Neural cell (in vitro differentiated cells): ENCODE results near the gene OR6C76. TPM values are rescaled to one million over a fixed set of nuclear protein-coding genes. Genes with fewer than 3 reads are reported as not detected.
A peak's percentile ranks its signal among the peaks of the same experiment; 100 is the strongest.

Source experiments
- H2AFZ ChIP-seq: fragments of 200-600, 300-800 bp; sonication (generic), shearing (Covaris generic); 2 replicates; pipeline ENCODE4 v1.6.0; 2014; ENCODE audit warnings: low read depth, mild to moderate bottlenecking, antibody characterized with exemption, low read length, moderate library complexity
- H3F3A ChIP-seq: fragments of 200-600 bp; shearing (Covaris generic); 2 replicates; pipeline ENCODE4 v1.6.1; 2016; ENCODE audit warnings: mild to moderate bottlenecking, moderate library complexity, mixed read lengths, antibody characterized with exemption, low read length; ENCODE audit not compliant: insufficient read depth, poor library complexity, severe bottlenecking
- H3K27ac ChIP-seq: fragments of 200-600, 300-800 bp; sonication (generic), shearing (Covaris generic); 2 replicates; pipeline ENCODE4 v1.5.1; 2014; ENCODE audit warnings: mild to moderate bottlenecking, low read length, moderate library complexity
- H3K27me3 ChIP-seq: fragments of 300-800, 200-600 bp; sonication (generic), shearing (Covaris generic); 2 replicates; pipeline ENCODE4 v1.6.0; 2014; ENCODE audit warnings: mild to moderate bottlenecking, low read depth, low read length, moderate library complexity; ENCODE audit not compliant: insufficient read depth
- H3K36me3 ChIP-seq: fragments of 300-800, 200-600 bp; sonication (generic), shearing (Covaris generic); 2 replicates; pipeline ENCODE4 v1.5.1; 2014; ENCODE audit warnings: mild to moderate bottlenecking, antibody characterized with exemption, low read length, moderate library complexity; ENCODE audit not compliant: insufficient read depth
- H3K4me2 ChIP-seq: fragments of 300-800, 200-600 bp; sonication (generic), shearing (Covaris generic); 2 replicates; pipeline ENCODE4 v1.6.0; 2014; ENCODE audit warnings: mild to moderate bottlenecking, low read length
- H3K4me3 ChIP-seq: fragments of 300-800, 200-600 bp; sonication (generic), shearing (Covaris generic); 2 replicates; pipeline ENCODE4 v1.5.1; 2014; ENCODE audit warnings: mild to moderate bottlenecking, low read length, moderate library complexity
- H3K79me2 ChIP-seq: fragments of 200-600 bp; shearing (Covaris generic); replicated peaks from 2 replicates; pipeline ENCODE4 v1.6.0; 2014; ENCODE audit warnings: mild to moderate bottlenecking, low read length, moderate library complexity; ENCODE audit not compliant: insufficient read depth
- H3K9ac ChIP-seq: fragments of 300-800, 200-600 bp; sonication (generic), shearing (Covaris generic); 2 replicates; pipeline ENCODE4 v1.6.1; 2016; ENCODE audit warnings: mild to moderate bottlenecking, low read length, mixed read lengths
- H3K9me2 ChIP-seq: fragments of 200-600 bp; shearing (Covaris generic); 2 replicates; pipeline ENCODE4 v1.6.1; 2016; ENCODE audit warnings: mild to moderate bottlenecking, low read length, mixed read lengths; ENCODE audit not compliant: insufficient read depth
- H3K9me3 ChIP-seq: fragments of 200-600, 300-800 bp; sonication (generic), shearing (Covaris generic); 2 replicates; pipeline ENCODE4 v1.6.1; 2016; ENCODE audit warnings: mild to moderate bottlenecking, mixed run types, low read length, moderate library complexity, mixed read lengths
- H4K20me1 ChIP-seq: fragments of 200-600 bp; shearing (Covaris generic); 2 replicates; pipeline ENCODE4 v1.6.1; 2016; ENCODE audit warnings: mild to moderate bottlenecking, mixed run types; ENCODE audit not compliant: insufficient read depth
- CTCF ChIP-seq: fragments of 450-650 bp; IDR thresholded peaks from 2 replicates; pipeline ENCODE4 v1.5.1; 2014; ENCODE audit warnings: antibody characterized with exemption, mild to moderate bottlenecking, moderate library complexity; ENCODE audit not compliant: poor library complexity, severe bottlenecking
- EP300 ChIP-seq: fragments of 450-650 bp; conservative IDR thresholded peaks from 2 replicates; pipeline ENCODE4 v1.6.1; 2014; ENCODE audit warnings: antibody characterized with exemption, mild to moderate bottlenecking, moderate library complexity; ENCODE audit not compliant: poor library complexity, severe bottlenecking
- MXI1 ChIP-seq: fragments of 450-650 bp; conservative IDR thresholded peaks from 2 replicates; pipeline ENCODE4 v1.6.1; 2014; ENCODE audit warnings: antibody characterized with exemption, mild to moderate bottlenecking; ENCODE audit not compliant: poor library complexity, severe bottlenecking
- RAD21 ChIP-seq: fragments of 450-650 bp; conservative IDR thresholded peaks from 2 replicates; pipeline ENCODE4 v1.6.1; 2014; ENCODE audit warnings: antibody characterized with exemption, mild to moderate bottlenecking, moderate library complexity
- REST ChIP-seq: IDR thresholded peaks from 2 replicates; pipeline ENCODE4 v1.6.1; 2012; ENCODE audit warnings: borderline replicate concordance
- SMC3 ChIP-seq: fragments of 450-650 bp; conservative IDR thresholded peaks from 2 replicates; pipeline ENCODE4 v1.6.1; 2014; ENCODE audit warnings: antibody characterized with exemption, mild to moderate bottlenecking, moderate library complexity; ENCODE audit not compliant: poor library complexity
- polyA plus RNA-seq: library from polyadenylated mRNA; depleted of rRNA; stranded (reverse); fragments of >200 nt; gene quantifications from 2 replicates; pipeline ENCODE4 v1.2.3, GENCODE V29; 2014

Gene OR6C76
- polyA plus RNA-seq, 1 donor from 2014 or later = not detected

GRCh38 chr12:55443776-55444175 is 17.7 kb downstream of the OR6C76 start, which contains the start of gene OR6C2:
Gene OR6C2 (plus strand): TSS chr12:55444076. CDS start chr12:55452214, 8,138 bp downstream.
- no peak within 1 kb of the TSS for H3K27ac ChIP-seq
- no peaks in the 10 kb centered on the region for H3K36me3 ChIP-seq
- TF ChIP-seq EP300 (no peak), MXI1 (no peak), RAD21 (no peak)
- no peak within 1 kb of the TSS for H2AFZ ChIP-seq
- no peaks in the 10 kb centered on the region for H3F3A ChIP-seq
- no peaks in the 10 kb centered on the region for H3K9me3 ChIP-seq
- H4K20me1 ChIP-seq = no peaks in the 10 kb centered on the region
- H3K4me2 ChIP-seq = no peak within 1 kb of the TSS
- H3K27me3 ChIP-seq = no peaks in the 10 kb centered on the region
- no peaks in the 10 kb centered on the region for H3K79me2 ChIP-seq
- H3K9ac ChIP-seq = no peak within 1 kb of the TSS
- no peak within 1 kb of the TSS for H3K4me3 ChIP-seq
- H3K9me2 ChIP-seq = no peaks in the 10 kb centered on the region

GRCh38 chr12:55445357-55445756 is 19.3 kb downstream of the OR6C76 start:
- Histone ChIP-seq H3F3A (no peaks in the 10 kb centered on the region), H3K9me2 (no peaks in the 10 kb centered on the region), H3K9me3 (no peaks in the 10 kb centered on the region), H3K27me3 (no peaks in the 10 kb centered on the region), H3K4me3 (no peak overlapping the region), H2AFZ (no peak overlapping the region), H4K20me1 (no peaks in the 10 kb centered on the region), H3K79me2 (no peaks in the 10 kb centered on the region), H3K4me2 (no peak overlapping the region), H3K27ac (no peak overlapping the region), H3K9ac (no peak overlapping the region), H3K36me3 (no peaks in the 10 kb centered on the region)
- TF ChIP-seq REST = no peak

DNA sequence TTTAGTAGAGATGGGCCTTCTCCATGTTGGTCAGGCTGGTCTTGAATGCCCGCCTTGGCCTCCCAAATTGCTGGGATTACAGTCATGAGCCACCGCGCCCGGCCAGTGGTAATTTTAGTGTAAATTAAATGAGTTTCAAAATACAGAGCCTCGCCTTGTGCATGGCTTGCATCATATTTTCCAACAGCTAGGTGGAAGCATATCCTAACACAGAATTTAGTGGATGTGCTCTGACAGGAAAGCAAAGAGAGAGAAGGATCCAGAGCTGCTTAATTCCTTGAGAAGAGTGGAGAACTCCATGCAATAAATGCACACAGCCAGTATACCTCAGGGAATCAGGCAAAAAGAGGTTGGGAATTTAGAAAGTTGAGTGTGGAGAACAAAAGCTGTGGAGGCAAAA is 20.3 kb downstream of the OR6C76 start:
- H4K20me1 ChIP-seq = no peaks in the 10 kb centered on the region
- H3K36me3 ChIP-seq = no peaks in the 10 kb centered on the region
- TF ChIP-seq CTCF = peak; percentile 21
- no peak for TF ChIP-seq SMC3
- TF ChIP-seq REST = no peak
- no peak for TF ChIP-seq MXI1
- TF ChIP-seq RAD21 = peak; percentile 35
- H3K4me2 ChIP-seq = no peak overlapping the region
- no peaks in the 10 kb centered on the region for H3K9me3 ChIP-seq
- no peaks in the 10 kb centered on the region for H3K79me2 ChIP-seq
- H3K27ac ChIP-seq = no peak overlapping the region
- H3K9ac ChIP-seq = no peak overlapping the region
- no peaks in the 10 kb centered on the region for H3F3A ChIP-seq
- no peak overlapping the region for H3K4me3 ChIP-seq
- no peaks in the 10 kb centered on the region for H3K27me3 ChIP-seq
- H3K9me2 ChIP-seq = no peaks in the 10 kb centered on the region
- H2AFZ ChIP-seq = no peak overlapping the region
